Muscle of back (tissue), 13 donors: ENCODE results near the gene DAPK3. TPM values are rescaled to one million over a fixed set of nuclear protein-coding genes. Genes with fewer than 3 reads are reported as not detected.
"Not testable (repeated sequence)": the region's sequence is repeated elsewhere in the genome, so short reads cannot be mapped to it uniquely, and the experiment has no call there.

Source experiments
- DNase-seq, 3 donors: peaks; one replicate each; pipeline versions ENCODE4 v3.0.0 to v3.0.0-alpha.2; 2013
- long read RNA-seq, 9 donors: transcript quantifications; one replicate each; lab custom pipeline, GENCODE V29; 2026
- polyA plus RNA-seq, 10 donors: library from polyadenylated mRNA; unstranded; fragments of 120-200 nt; gene quantifications; one replicate each; pipeline ENCODE4 v1.2.1, GENCODE V29; 2013; ENCODE audit not compliant: insufficient read length in 10 of 10

Gene DAPK3
- polyA plus RNA-seq: 10 to 100 TPM; 58.5 to 94.5 (median 69.4) TPM
- long read RNA-seq, donor 1, transcript DAPK3-206 (4 exons, 671 nt): major isoform, 7 of 26 reads
- long read RNA-seq, donor 1, partial matches to known transcripts: 0 of 26 reads
- long read RNA-seq, donor 1, other reads (novel, unspliced or antisense): 15 of 26 reads
- long read RNA-seq, donor 2, partial matches to known transcripts: 0 of 15 reads
- long read RNA-seq, donor 2, other reads (novel, unspliced or antisense): 11 of 15 reads
- long read RNA-seq, donor 3: 0 reads
- long read RNA-seq, donor 4, partial matches to known transcripts: 0 of 15 reads
- long read RNA-seq, donor 4, other reads (novel, unspliced or antisense): 9 of 15 reads
- long read RNA-seq, donor 5, partial matches to known transcripts: 0 of 14 reads
- long read RNA-seq, donor 5, other reads (novel, unspliced or antisense): 8 of 14 reads
- long read RNA-seq, donor 6, partial matches to known transcripts: 13 of 32 reads
- long read RNA-seq, donor 6, other reads (novel, unspliced or antisense): 12 of 32 reads
- long read RNA-seq, donor 7, partial matches to known transcripts: 0 of 13 reads
- long read RNA-seq, donor 7, other reads (novel, unspliced or antisense): 7 of 13 reads
- long read RNA-seq, donor 8, partial matches to known transcripts: 0 of 14 reads
- long read RNA-seq, donor 8, other reads (novel, unspliced or antisense): 12 of 14 reads
- long read RNA-seq, donor 9: 0 reads

- peak; percentile 98 to 99 (median 98) for DNase-seq
These were observed at the start of gene DAPK3 for GRCh38 chr19:3970808-3971598. Gene DAPK3, minus strand, starts transcription at chr19:3971099. Its CDS starts 1,364 bp downstream, at chr19:3969735.

GRCh38 chr19:4019578-4019977 is 48.7 kb upstream of the DAPK3 start:
- no peak for DNase-seq

DNA sequence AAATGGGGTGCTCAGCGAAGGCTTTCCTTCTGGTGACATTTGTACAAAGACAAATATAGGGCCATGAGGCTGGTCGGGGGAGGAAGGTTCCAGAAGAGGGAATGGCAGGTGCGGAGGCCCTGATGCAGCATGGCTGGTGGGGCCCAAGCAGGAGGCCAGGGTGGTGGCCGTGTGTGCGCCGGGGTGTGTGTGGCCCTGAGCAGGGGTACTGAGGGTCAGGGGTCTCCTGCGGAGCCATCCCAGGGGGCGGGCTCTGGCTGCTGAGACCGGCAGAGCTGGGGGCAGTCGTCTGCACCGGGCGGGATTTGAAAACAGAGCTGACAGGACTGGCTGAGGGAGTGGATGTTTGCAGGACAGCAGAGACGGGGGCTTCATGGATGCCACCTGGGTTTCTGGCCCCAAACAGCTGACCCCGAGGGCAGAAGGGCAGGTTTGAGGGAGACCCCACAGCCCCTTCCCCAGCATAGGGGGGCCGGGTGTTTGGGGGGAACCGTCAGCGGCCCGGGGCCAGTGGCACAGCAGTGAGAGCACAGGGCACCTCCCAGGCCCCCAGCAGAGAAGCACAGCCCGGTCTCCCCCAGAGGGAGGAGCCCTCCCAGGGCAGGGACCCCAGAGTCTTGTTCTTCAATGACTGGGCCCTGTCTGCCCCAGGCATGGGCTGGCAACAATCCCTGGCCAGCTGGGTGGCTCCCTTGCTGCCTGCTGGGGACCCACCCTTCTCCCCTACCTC is 48.0 kb upstream of the DAPK3 start:
- DNase-seq: no peak

DNA sequence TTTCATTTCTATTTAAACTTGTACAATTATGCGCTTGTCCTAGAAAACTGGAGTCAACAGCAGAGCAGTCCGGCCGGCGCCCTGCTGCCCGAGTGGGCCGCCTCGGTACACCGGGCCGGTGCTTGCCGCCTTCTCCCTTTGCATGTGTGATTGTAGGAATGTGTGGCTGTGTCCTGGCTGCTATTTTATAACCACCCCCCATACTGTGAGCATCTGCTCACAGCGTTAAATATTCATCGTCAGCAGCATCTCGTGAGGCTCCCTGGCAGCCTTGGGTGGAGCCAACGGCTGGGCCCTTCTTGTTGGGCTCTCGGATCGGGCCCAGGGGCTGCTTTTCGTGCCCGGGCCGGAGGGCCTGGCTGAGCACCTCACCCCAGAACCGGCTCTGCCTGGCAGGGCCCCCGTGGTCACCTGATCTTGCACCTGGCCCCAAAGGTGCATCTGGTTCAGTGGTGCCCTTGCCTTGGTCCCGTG is 47.3 kb upstream of the DAPK3 start:
- no peak for DNase-seq

DNA sequence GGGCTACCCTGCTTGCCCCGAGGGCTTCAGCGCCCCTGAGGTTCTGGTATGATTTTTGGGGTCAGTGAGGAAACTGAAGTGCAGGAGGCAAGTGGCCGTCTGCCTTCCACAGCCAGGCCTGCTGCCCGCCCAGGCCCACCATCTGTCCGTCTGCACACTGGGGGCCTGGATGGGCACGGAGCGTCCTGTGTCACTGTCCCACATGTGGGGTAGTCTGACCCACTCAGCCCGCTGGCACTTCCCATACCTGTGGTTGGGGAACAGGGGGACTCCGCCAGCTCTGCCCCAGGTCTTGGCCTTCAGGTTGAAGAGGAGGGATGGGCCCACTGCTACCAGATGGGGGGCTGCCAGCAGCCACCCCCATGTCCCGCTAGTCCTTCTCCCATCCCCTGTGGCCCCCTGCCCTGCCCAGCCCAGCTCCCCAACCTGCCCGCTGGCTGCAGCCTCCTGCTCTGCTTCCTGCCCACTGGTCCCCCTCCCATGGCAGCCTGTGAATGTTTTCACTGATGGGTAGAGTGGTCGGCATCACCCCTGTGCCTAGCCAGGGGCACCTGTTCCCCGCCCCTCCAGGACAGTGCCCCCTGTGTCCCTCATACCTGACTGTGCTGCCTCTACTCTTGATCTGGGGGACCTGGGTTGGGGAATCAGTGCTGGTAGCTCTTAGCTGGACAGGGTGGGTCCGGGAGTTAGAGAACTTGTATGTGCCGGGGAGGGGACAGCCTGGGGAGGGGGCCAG is 46.2 kb upstream of the DAPK3 start:
- no peak for DNase-seq

GRCh38 chr19:4016486-4016885 is 45.6 kb upstream of the DAPK3 start:
- DNase-seq: no peak

DNA sequence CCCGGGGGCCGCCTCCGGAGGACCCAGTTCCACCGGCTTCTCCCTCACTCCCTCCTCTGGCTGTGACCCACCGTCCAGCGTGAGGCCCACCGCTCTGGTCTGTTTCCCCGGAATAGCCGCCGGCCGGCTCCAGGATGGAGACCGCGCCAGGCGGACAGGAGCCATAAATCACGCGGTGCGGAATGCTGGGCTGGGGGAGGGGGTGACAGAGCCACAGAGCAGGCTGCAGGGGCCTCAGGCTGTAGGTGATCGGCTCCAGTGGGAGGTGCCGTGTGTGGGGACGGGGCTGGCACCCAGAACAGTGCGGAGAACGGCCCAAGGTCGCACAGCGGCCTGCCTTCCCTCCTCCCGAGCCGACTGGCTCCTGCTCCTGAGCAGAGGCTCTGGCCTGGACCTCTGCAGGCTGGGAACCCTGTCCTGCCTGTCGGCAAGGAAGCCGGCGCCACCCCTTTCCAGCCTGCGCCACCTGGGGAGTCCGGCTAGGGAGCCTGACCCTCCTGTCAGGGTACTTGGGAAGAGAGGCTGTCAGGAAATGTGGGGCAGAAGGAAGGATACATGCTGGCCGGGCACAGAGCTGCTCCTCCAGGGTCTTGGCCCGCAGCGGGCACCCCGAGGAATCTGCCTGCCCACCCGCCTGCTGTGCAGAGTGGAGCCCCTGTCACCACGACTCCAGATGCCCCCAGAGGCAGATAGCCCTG is 45.0 kb upstream of the DAPK3 start:
- DNase-seq: peak in 2 of 3 donors; percentile 38 to 73

DNA sequence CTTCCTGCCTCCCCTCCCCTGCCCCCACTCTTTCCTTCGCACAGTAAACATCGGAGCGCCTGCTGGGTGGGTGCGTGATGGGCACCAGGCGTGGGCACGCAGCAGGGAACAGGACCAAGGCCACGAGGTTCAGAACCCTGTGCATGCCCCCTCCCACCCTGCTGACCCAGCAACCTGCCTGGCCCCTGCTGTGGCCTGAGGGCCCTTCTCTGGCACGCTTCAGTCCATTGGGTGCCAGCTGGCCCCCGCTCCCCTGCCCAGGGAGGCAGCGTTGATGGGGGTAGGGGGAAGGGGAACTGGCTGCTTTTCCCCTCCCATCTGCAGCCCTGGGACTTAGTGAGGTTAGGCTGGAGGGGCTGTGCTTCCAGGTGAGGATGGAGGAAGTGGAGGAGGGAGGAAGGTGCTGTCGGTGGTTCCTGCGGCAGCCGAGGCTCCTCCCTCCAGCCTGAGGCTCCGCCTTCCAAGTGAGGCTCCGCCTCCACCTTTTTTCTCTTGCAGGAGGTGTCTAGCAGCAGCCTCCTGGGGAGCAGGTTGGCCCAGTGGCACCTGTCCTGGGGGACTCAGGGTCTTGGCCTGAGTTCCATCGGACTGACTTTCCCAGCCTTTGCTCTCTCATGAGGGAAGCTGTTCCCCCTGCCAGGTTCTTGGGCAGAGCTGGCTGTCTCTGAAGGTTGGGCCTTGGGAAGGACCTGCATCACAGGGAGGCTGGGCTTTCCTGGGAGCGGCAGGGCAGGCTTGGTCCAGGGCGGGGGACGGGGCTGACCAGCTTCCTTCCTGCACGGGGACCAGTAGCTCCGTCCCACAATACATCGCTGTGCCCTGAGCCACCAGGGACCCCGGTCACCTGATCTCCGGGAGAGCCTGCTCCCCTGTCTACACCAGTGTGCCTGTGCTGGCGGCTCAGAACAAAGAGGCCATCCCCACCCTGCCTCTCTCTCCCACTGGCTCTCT is 43.9 kb upstream of the DAPK3 start:
- DNase-seq: peak in 1 of 3 donors; percentile 40

GRCh38 chr19:4013886-4014540 is 43.1 kb upstream of the DAPK3 start:
- no peak for DNase-seq

- DNase-seq: no peak
These were observed 42.2 kb upstream of the DAPK3 start for GRCh38 chr19:4012975-4013634.

- DNase-seq: no peak
These were observed 41.4 kb upstream of the DAPK3 start for GRCh38 chr19:4012092-4012974.

DNA sequence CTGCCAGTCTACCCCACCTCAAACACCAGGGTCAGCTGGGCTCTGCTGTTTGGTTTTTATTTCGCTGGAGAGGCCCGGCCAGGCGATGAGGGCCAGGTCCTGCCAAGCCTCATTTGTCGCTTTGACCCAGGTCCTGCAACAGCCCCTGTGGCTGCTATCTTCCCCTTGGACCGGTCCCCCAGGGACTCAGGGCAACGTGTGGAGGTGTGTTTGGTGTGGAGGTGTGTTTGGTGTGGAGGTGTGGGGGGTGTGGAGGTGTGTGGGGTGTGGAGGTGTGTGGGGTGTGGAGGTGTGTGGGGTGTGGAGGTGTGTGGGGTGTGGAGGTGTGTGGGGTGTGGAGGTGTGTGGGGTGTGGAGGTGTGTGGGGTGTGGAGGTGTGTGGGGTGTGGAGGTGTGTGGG is 40.5 kb upstream of the DAPK3 start:
- DNase-seq: not testable (repeated sequence)

- no peak for DNase-seq
These were observed 39.9 kb upstream of the DAPK3 start for GRCh38 chr19:4010808-4011110.

DNA sequence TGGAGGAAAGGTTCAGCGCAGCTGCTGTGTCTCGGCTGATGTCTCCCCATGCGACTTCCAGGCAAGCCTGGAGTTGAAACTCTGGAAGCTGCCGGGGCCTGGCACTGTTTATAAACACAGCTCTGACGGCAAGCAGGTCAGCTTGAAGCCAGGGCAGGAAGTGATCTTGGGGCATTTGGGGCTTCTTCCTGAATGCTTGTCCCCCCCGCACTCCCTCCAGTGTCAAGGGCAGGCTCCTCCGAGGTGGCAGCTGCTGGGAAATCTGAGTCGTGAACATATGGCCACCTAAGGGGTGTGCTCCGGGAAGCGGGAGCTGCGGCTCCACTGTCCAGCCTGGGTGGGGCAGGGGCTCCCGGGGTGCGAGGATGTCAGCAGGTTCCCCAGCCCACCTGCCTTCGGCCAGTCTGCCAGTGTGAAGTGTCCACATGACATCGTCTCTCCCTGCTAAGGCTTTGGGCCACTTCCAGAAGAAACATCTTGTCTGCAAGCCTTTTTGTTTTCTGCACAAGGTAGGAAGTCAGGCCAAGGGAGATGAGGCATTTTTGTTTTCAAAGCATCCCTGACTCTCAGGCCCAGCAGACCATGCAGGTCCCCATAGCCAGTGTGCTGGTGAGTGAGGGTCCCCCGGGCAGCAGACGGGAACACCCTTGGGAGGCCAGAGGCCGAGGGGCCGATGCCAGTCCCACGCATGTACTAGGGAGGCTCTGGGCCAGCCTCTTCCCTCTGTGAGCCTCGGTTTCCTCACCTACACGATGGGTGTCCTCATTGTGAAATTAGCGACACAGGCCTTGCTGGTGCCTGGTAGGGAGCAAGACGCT is 39.3 kb upstream of the DAPK3 start:
- DNase-seq: peak in 2 of 3 donors; percentile 19 to 67

DNA sequence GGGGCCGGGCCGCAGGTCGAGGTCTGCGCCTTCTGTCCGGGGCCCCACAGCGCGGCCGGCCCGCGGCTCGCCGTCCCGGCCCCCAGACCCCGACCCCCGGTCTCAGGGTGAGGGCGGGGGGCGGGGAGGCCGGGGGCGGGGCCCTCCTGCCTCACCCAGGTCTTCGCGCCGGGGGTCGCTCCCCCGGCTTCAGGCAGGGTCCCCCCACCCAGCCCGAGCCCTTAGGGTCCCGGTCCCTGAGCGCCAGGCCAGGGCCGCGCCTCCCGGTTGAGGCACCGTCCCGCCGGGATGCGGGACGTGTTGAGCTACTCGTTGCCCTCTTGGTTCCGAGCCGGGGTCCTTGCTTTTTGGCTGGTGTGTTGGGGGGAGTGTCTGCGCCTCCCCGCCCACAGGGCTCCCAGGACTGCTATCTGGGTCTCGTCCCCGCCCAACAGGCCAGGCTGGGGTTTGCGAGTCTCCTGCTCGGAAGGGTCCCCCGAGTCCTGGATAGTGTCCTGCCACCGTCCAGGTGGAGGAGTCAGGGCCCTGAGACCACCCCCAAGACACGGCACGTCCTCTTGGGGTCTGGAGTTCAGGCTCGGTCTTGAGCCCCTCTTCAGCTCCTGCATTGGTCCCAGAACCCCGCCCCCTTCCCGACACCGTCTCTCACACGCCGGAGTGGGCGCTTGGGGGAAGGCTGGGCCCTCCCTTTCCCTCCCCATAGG is 37.1 kb upstream of the DAPK3 start:
- DNase-seq: peak in 2 of 3 donors; percentile 24 to 75
